HT1080 (cell line): ENCODE measurements around the gene SLC35G4. TPM values are rescaled to one million over a fixed set of nuclear protein-coding genes. Genes with fewer than 3 reads are reported as not detected.
"Not testable (repeated sequence)": the region's sequence is repeated elsewhere in the genome, so short reads cannot be mapped to it uniquely, and the experiment has no call there.

Experiments
- DNase-seq: peaks from one replicate; pipeline ENCODE4 v3.0.0-alpha.2; 2015; ENCODE audit warnings: low read depth
- small RNA-seq: library from RNA; depleted of rRNA; stranded (forward); fragments of <200 nt; gene quantifications from one replicate; pipeline ENCODE3, GENCODE V24; 2014
- total RNA-seq: library from RNA; depleted of rRNA; stranded (reverse); fragments of >200 nt; shearing (Covaris generic); gene quantifications from 2 replicates; pipeline ENCODE4 v1.2.3, GENCODE V29; 2014; rRNA removed

SLC35G4 gene
- total RNA-seq, 1 experiment from 2014 or later: not detected

GRCh38 chr18:11613611-11614010 is 4.2 kb downstream of the SLC35G4 start:
- DNase-seq: not testable (repeated sequence)

- DNase-seq: not testable (repeated sequence)
These were observed 4.6 kb downstream of the SLC35G4 start for GRCh38 chr18:11614042-11614441.

GRCh38 chr18:11614981-11615380 is 5.6 kb downstream of the SLC35G4 start:
- not testable (repeated sequence) for DNase-seq

GRCh38 chr18:11647310-11647709 is 37.9 kb downstream of the SLC35G4 start:
- DNase-seq: not testable (repeated sequence)

DNA sequence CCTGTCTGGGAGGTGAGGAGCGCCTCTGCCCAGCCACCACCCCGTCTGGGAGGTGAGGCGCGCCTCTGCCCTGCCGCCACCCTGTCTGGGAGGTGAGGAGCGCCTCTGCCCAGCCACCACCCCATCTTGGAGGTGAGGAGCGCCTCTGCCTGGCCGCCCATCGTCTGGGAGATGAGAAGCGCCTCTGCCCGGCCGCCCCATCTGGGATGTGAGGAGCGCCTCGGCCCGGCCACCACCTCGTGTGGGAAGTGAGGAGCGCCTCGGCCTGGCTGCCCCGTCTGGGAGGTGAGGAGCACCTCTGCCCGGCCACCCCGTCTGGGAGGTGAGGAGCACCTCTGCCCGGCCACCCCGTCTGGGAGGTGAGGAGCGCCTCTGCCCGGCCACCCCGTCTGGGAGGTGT is 38.4 kb downstream of the SLC35G4 start:
- DNase-seq: not testable (repeated sequence)

GRCh38 chr18:11649839-11650238 is 40.4 kb downstream of the SLC35G4 start:
- DNase-seq: no peak

- no peak for DNase-seq
These were observed 42.5 kb downstream of the SLC35G4 start for GRCh38 chr18:11651899-11652298.

GRCh38 chr18:11653521-11653920 is 44.1 kb downstream of the SLC35G4 start:
- DNase-seq: no peak

- no peak for DNase-seq
These were observed 45.6 kb downstream of the SLC35G4 start for GRCh38 chr18:11654736-11655605.

- no peak for DNase-seq
These were observed 46.2 kb downstream of the SLC35G4 start for GRCh38 chr18:11655606-11655932.

- DNase-seq: no peak
These were observed 47.8 kb downstream of the SLC35G4 start for GRCh38 chr18:11657152-11657551.

- no peak for DNase-seq
These were observed 48.2 kb downstream of the SLC35G4 start for GRCh38 chr18:11657554-11657953.

GRCh38 chr18:11658019-11658418 is 48.6 kb downstream of the SLC35G4 start:
- no peak for DNase-seq

DNA sequence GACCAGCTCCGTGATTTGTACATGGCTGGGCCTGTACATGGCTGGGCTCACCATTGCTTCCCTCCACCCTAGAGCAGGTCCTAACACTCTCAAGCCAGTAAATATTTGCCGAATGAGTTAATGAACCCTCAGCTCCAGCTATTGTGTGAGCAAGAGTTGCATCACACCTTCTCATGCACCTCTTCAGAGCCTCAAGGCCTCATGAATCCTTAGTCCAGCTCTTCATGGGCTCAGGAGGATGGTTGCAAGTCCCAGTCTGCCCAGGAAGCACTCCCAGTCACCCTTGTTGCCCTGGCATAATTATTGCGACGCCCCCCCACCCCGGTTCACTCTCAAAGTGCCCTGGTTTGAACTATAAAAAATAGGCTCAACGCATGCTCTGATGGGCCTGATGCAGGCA is 49.6 kb downstream of the SLC35G4 start:
- DNase-seq: no peak

Small RNA genes within 50 kb of the gene (small RNA-seq; reads per million reads assigned to genes)
- not detected for gene AP001120.4

Other genes starting within 250 kb of the SLC35G4 start
- gene GNAL, start 79.7 kb downstream of the SLC35G4 start, total RNA-seq: 0.10 and 1.0 TPM in 2 replicates
- 24.9 and 31.4 TPM in 2 replicates for gene CHMP1B, start 241.8 kb downstream of the SLC35G4 start, total RNA-seq